GM21390 (cell line): ENCODE measurements around the gene SYNE2.
"Not testable (repeated sequence)": the region's sequence is repeated elsewhere in the genome, so short reads cannot be mapped to it uniquely, and the experiment has no call there.

ENCODE experiments used
- ATAC-seq: cut with Tn5 transposase; IDR thresholded peaks from one replicate; pipeline ENCODE4 v1.9.1; 2021; ENCODE audit not compliant: unreplicated experiment

SYNE2 gene

GRCh38 chr14:64114796-64115195, 262.0 kb downstream of the SYNE2 start:
- ATAC-seq = no peak

GRCh38 chr14:64115401-64115800, 262.6 kb downstream of the SYNE2 start:
- no peak for ATAC-seq

GRCh38 chr14:64117671-64118402, 265.0 kb downstream of the SYNE2 start:
- ATAC-seq = no peak

- not testable (repeated sequence) for ATAC-seq
Observed at GRCh38 chr14:64118403-64118742, 265.6 kb downstream of the SYNE2 start.

DNA sequence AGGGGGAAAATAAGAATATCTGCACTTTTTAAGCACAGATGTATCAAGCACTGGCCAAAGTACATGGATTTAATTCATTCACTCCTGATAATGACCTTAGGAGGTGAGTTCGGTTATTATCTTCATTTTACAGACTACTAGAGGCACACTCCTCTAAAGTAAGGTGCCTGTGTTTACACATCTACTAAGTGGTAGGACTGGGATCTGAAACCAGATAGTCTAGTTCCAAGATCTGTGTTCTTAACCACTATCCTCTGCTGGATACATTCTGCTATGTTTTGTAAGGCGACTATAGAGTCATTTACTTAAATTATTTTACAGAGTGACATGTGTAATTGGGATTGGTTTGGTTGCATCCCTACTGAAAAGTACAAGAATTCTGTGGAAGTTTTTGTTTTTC, 266.1 kb downstream of the SYNE2 start:
- ATAC-seq = no peak

DNA sequence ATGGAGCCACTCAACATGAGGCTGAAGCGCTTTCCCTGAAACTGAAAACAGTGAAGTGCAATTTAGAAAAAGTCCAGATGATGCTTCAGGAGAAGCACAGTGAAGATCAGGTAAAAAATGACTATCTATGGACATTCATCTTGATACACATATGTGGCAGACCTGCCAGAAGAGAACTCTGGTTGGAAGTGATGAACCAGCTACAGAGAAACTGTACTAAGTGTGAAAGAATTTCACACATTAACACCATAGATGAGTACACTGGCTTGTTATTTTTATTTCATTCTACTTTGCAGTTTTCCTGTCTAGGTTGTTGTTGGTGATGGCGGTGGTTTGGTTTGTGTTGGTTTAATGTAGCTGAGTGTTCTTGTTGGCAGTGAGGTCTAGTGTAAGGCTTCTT, 266.7 kb downstream of the SYNE2 start:
- ATAC-seq = no peak

- ATAC-seq = no peak
Observed at GRCh38 chr14:64119980-64120379, 267.2 kb downstream of the SYNE2 start.

DNA sequence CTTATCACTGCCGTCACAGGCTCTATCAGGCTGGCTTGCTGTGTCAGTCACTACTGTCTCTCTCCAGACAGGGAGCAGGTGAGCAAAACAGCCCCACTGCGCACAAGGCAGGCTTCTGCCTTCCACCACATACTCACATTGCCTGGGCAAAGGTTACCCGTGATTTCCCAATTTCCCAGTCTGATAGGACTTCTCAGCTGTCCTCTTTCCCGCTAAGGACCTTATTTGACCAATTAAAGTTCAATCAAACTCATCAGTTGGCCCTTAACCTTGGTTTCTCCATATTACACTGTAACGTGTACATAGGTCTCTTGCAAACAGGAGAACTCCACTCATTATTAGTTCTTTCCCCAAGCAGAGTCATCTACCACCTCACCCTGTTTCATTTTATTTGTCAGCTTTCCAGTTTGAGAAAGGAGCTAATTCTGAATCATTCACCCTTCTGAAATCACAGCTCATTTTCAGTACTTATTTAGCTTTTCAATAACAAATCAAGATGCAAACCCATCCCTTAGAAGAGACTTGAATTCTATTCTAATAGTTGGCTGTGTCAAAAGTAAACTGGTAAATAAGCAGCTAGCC, 270.5 kb downstream of the SYNE2 start:
- no peak for ATAC-seq

GRCh38 chr14:64125270-64125669, 272.5 kb downstream of the SYNE2 start:
- ATAC-seq = no peak

DNA sequence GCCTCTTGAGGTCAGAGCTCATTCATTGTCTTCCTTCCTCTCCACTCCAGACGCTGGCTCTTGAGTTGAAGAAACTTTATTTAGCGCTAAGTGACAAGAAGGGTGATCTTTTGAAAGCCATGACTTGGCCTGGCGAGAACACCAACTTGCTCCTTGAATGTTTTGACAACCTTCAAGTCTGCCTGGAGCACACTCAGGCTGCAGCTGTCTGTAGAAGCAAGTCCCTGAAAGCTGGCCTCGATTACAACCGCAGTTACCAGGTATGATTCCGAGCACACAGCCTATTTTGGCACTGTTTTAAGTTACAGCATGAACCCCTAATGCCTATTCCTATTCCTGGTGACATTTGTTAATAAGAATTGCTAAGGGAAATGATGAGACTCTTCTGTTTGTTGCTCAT, 273.7 kb downstream of the SYNE2 start:
- ATAC-seq = no peak

- ATAC-seq = no peak
Observed at GRCh38 chr14:64137657-64138290, 285.0 kb downstream of the SYNE2 start.

DNA sequence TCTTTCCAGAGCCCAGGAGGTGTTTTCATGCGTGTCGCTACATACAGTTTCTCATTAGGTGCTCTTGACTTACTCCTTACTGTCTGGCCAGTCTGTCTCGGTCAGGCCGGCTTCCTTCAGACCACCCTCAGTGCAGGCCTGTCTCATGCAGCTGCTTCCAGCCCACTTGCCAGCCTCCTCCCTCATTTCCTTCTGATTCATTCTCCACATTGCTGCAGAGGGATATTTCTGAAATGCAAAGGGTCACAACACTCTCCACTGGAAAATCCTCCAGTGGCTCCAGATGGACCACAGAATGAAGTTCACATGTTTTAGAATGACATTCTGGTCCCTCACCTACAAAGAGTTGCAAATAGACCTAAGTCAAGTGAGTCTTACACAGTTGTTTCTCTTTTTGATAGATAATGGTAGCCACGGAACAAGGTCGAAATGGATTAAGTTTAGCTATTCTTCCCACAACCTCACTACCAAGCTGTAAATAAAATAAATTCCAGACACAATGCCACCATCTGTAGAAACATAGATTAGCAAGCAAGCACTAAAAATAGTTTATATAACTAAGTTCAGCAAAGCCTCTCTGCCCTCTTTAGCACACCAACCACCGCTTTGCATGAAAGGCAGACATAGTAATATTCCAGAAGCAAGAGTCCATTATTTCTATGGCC, 294.5 kb downstream of the SYNE2 start:
- no peak for ATAC-seq

- no peak for ATAC-seq
Observed at GRCh38 chr14:64149921-64150320, 297.1 kb downstream of the SYNE2 start.

DNA sequence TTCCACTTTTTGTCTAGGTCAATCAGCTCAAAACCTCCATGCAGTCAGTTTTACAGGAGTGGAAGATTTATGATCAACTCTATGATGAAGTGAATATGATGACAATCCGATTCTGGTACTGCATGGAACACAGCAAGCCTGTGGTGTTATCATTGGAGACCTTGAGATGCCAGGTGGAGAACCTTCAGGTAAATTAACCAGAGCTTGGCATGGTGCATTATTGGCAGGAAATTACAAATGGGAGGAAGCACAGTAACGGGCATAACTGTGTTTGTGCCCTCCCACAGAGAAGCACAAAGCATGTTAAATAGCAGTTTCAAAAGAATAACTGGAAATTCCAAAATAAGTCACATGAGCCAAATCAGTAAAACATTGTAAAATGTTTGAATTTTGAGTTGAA, 305.8 kb downstream of the SYNE2 start:
- ATAC-seq = no peak

DNA sequence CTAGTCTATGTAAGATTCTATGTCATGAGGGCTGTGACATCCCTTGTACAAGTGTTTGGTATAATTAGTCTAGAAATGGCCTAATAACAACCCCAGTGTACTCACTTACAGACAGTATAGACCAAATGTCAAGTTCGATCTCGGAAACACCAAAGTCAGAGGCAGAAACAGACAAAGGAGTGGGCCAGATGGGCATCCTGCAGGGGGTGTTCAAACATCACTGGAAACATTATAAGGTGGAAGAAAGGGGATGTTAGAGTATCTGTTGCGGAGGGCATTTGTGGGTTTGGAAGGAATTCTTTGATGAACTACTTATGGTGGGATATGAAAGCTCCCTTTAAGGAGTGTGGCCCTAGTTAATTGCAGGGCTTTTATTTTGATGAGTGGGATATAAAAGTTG, 306.8 kb downstream of the SYNE2 start:
- ATAC-seq = no peak

- no peak for ATAC-seq
Observed at GRCh38 chr14:64170181-64170580, 317.4 kb downstream of the SYNE2 start.

DNA sequence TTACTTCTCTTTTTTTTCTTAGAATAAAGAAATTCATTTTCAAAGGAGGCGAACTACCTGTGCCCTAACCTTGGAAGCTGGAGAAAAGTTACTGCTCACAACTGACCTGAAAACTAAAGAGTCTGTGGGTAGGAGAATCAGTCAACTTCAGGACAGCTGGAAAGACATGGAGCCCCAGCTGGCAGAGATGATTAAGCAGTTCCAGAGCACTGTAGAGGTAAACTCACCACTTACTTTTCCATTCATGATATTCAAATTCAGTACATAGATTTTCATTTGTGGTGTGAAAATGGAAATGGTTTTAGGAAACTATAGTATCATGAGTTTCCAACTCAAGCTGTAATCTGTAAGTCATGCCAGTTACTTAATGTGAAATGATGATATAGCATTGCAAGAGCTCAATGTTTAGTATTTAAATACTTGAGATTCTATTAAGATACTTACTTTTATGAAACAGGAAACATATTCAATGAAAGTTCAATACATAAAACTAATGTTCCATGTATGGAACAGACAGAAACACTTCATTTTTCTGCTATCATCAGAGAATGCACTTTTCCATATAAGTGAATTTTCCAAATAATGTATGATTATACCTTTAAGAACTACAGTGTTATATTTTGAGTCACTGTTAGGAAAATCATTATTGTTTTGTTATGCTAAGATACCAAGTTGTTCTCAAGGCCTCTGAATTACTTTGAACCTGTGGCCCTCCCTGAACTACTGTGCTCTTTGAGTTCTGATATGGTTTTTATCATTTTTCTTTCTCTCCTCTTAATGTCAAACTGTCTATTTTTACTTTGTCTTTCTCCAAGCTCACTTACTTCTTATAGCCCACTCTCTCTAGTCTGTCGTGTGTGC, 322.3 kb downstream of the SYNE2 start:
- no peak for ATAC-seq

- no peak for ATAC-seq
Observed at GRCh38 chr14:64176330-64176729, 323.5 kb downstream of the SYNE2 start.

DNA sequence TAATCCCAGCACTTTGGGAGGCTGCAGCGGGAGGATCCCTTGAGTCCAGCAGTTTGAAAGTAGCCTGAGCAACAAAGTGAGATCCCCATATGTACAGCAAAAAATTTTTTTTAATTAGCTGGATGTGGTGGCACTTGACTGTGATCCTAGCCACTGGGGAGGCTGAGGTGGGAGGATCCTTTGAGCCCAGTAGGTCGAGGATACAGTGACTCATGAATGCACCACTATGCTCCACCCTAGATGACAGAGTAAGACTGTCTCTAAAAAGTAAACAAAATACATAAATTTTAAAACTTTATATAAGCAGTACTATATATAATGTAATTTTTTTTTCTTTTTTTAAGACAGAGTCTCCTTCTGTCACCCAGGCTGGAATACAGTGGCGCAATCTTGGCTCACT, 326.0 kb downstream of the SYNE2 start:
- ATAC-seq = no peak

DNA sequence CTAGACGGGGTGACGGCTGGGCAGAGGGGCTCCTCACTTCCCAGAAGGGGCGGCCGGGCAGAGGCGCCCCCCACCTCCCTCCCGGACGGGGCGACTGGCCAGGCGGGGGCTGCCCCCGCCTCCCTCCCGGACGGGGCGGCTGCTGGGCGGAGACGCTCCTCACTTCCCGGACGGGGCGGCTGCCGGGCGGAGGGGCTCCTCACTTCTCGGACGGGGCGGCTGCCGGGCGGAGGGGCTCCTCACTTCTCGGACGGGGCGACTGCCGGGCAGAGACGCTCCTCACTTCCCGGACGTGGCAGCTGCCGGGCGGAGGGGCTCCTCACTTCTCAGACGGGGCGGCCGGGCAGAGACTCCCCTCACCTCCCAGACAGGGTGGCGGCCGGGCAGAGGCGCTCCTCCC, 330.1 kb downstream of the SYNE2 start:
- ATAC-seq = not testable (repeated sequence)

GRCh38 chr14:64184103-64184729, 331.4 kb downstream of the SYNE2 start:
- no peak for ATAC-seq
